ENCODE results near the gene NETO2. TPM values are rescaled to one million over a fixed set of nuclear protein-coding genes. Genes with fewer than 3 reads are reported as not detected.
"Not testable (repeated sequence)": the region's sequence is repeated elsewhere in the genome, so short reads cannot be mapped to it uniquely, and the experiment has no call there.

NETO2 gene
- total RNA-seq, result 0.18 TPM

DNA sequence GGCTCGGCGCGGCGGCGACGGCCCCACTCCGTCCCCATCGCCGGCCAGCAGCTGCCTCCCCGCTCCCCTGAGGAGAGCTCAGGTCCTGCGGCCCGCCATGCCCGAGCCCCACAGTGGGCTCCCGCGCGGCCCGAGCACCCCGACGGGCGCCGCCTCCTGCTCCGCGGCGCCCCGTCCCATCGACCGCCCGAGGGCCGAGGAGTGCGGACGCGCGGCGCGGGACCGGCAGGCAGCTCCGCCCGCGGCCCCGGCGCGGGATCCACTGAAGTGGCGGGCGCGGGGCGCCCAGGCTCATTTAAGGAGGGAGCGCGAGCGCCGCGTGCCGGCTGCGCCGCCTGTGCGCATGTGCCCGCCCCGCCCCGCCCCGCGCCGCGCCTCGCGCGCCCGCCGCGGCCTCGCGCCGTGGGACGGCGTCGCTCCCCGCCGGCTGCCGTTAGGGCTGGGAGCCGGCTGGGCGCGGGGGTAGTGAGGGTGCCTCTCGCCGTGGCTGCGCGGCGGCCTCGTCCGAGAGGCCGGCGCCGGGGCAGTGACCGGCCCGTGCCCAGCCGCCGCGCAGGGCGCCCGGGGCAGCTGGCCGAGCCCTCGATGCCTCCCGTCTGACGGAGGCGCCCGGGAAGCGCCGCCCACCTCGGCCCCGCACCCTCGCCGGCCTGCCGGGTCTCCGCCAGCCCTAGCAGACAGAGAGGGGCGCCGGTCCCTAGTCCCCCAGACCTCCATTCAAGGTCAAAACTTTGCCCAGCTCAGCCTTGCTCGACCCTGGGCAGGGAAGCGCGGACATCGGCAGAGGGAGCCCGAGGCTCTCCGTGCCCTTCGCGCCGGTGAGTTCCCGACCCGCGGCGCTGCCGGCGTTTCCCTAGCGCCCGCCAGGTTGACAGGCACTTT is at the start of gene NETO2:
Gene NETO2 (minus strand): TSS at position 269 of the 882 bp plus-strand sequence. CDS start 333 bp downstream, outside the sequence.
- ATAC-seq (peak; percentile 78), DNase-seq (ENCODE audit: low spot score) (peak; percentile 54)

DNA sequence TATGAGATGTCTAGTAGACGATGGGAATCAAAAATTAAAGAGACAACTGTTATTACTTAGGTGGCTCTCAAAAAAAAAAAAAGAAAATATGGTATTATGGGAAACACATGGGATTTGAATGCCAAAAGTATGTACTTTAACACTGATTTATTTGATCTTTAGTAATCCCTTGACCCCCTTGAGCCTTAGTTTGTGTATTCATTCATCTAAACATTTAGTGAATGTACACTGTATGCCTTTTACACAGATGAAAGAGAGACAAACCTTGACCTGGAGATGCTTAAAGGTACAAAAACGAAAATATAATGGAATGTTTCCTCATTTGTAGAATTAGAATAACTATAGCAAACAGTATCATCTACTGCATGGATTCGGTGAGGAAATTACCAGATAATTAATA is 38.6 kb upstream of the NETO2 start:
- ATAC-seq (no peak), DNase-seq (ENCODE audit: low spot score) (no peak)

GRCh38 chr16:47181066-47181465 is 37.3 kb upstream of the NETO2 start:
- not testable (repeated sequence) for DNase-seq (ENCODE audit: low spot score); ATAC-seq

- ATAC-seq, result no peak
- no peak for DNase-seq (ENCODE audit: low spot score)
Observed at GRCh38 chr16:47180073-47180472, 36.3 kb upstream of the NETO2 start.

- ATAC-seq, result no peak
- no peak for DNase-seq (ENCODE audit: low spot score)
Observed at GRCh38 chr16:47175152-47175551, 31.4 kb upstream of the NETO2 start.

GRCh38 chr16:47162670-47163420 is 19.1 kb upstream of the NETO2 start:
- DNase-seq (ENCODE audit: low spot score), result no peak
- no peak for ATAC-seq

- no peak for ATAC-seq
- DNase-seq (ENCODE audit: low spot score), result no peak
Observed at GRCh38 chr16:47161464-47161863, 17.7 kb upstream of the NETO2 start.

DNA sequence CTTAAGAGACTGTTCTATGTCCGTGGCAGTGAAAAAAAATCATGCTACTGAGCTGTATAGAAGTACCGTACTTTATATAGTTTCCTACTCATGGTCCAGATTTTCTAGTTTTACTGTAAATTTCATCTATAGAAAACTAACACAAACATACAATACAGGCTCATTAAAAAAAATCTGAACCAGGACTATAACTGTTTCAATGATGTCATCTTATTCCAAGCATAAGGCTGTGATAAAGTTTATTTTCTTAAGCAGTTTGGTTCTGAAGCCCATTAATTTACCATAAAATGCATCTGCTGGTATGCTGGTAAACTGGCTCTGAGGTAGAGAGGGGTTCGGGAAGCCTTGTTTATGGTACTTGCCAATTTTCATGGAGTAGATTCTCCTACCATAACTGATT is 16.7 kb upstream of the NETO2 start:
- no peak for DNase-seq (ENCODE audit: low spot score)

DNA sequence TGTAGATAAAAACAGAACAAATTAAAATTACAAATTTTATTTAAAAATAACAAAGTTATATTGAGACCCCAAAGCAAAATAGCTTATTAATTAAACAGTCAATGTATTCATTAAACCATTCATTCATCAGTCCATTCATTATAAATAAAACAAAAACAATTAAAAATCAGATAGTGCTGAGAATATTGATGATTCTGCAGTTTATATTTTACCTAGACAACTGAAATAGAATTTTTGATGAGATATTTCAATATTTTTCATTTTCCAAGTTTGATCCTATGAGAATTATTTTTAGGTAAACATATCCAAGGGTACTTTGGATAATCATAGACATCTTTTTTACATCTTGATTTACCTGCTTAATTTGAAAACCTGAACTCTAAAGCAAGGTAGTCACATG is 15.2 kb upstream of the NETO2 start:
- DNase-seq (ENCODE audit: low spot score) (no peak), ATAC-seq (no peak)

More for the DNA sequence above, 16.7 kb upstream of the NETO2 start:
- no peak for ATAC-seq

DNA sequence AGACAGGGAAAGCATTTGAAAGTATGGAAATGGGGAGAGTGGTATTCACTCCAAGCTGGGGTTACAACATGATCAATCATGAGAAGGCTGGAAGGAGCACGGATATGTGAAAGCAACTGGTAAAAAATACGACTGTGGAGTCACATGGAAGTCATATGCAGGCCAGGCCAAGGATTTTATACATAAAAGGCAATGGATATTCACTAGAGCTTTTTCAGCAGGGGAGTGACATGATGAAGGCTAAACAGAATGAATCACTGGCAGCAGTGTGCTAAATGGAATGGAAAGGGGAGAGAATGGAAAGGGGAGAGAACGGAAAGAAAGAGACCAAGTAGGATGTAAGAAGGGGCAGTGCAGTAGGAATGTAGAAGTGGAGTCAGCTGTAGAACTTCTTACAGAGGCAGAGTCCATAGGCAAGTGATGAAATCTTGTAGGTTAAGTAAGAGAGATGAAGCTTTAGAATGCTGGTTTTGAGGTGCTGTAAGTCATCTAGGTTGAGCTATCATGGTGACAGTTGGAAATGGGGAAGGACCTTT is 13.0 kb upstream of the NETO2 start:
- ATAC-seq (no peak), DNase-seq (ENCODE audit: low spot score) (no peak)

GRCh38 chr16:47152501-47152900 is 8.8 kb upstream of the NETO2 start:
- DNase-seq (ENCODE audit: low spot score); ATAC-seq: not testable (repeated sequence)

- ATAC-seq, result no peak
- no peak for DNase-seq (ENCODE audit: low spot score)
Observed at GRCh38 chr16:47150067-47150466, 6.3 kb upstream of the NETO2 start.

- ATAC-seq, result peak; percentile 4
- DNase-seq (ENCODE audit: low spot score), result no peak
Observed at GRCh38 chr16:47144559-47144877, 773 bp upstream of the NETO2 start.

GRCh38 chr16:47142821-47143676 is 696 bp downstream of the NETO2 start:
- ATAC-seq, result peak; percentile 35
- DNase-seq (ENCODE audit: low spot score), result peak; percentile 47

- ATAC-seq (no peak), DNase-seq (ENCODE audit: low spot score) (no peak)
Observed at GRCh38 chr16:47142486-47142820, 1.3 kb downstream of the NETO2 start.

DNA sequence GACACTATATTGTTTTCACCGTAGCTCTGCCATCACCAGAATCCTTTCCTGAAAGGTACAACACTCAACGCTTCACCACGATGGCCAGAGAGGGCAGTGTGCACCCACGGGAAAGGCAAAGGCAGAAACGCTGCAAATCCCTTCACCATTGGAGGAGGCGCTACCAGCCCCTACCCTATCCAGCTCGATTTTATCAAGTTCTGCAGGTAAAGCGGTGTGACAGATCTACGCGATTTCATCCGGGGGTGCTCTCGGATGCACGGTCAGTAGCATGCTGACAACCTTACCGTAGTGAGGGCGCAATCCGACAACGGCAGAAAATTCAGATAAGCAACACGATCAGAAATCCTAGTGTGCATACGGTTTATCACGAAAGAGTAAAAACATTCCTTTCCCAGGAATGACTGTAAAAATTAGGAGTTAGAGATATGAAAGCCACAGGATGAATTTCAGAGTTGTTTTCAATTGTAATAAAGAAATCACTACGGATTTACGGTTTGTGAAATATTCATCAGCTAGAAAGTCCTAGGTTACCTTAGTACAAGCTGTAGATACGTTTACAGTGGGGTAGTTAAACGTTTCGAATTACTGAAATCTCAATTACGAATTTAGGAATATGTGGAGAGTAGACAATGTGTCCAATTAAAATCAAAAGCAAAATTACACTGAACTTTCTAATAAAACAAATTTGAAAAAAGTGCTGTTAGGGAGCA is 1.8 kb downstream of the NETO2 start:
- DNase-seq (ENCODE audit: low spot score) (peak; percentile 81), ATAC-seq (peak; percentile 92)

DNA sequence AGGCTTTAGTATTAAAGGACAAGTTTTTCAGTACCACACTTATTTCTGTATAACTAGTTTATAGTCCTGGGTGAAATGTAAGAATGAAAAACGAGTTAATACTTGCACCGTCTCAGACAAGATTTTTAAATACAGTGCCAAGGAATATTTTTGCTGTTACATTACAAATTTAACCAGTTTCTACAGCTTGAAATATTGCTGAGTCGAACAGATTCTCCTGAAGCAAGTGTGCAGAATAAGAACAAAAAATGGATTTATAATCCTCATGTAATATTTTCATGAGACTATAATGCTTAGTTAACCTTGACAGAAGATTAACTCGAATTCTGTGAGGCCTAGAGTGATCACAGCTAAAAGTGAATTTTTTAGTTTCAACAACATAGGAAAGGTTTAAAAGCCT is 3.1 kb downstream of the NETO2 start:
- DNase-seq (ENCODE audit: low spot score), result no peak
- ATAC-seq, result no peak

- ATAC-seq (no peak), DNase-seq (ENCODE audit: low spot score) (no peak)
Observed at GRCh38 chr16:47139561-47140185, 4.1 kb downstream of the NETO2 start.

- DNase-seq (ENCODE audit: low spot score); ATAC-seq: not testable (repeated sequence)
Observed at GRCh38 chr16:47137925-47138324, 5.8 kb downstream of the NETO2 start.

Measured in left lobe of liver (tissue), 2 donors.